Keratinocyte (primary cell): ENCODE measurements around the gene DENND4C. TPM values are rescaled to one million over a fixed set of nuclear protein-coding genes. Genes with fewer than 3 reads are reported as not detected.

Source experiments
- DNase-seq: peaks from one replicate; pipeline ENCODE4 v3.0.0-alpha.2; 2011; ENCODE audit warnings: low read depth, missing footprints, low spot score
- FAIRE-seq: peaks from 2 replicates; lab custom pipeline; 2011; peaks lifted over from hg19 to GRCh38; lab: Jason Lieb, UNC
- H2AFZ ChIP-seq: 2 replicates; pipeline ENCODE4 v1.6.0; 2012; ENCODE audit warnings: low read length, control low read depth, inconsistent platforms; ENCODE audit not compliant: control insufficient read depth
- H3K27ac ChIP-seq: 2 replicates; pipeline ENCODE4 v1.5.1; 2011; ENCODE audit warnings: low read length; ENCODE audit not compliant: control insufficient read depth, insufficient read depth
- H3K27me3 ChIP-seq: 3 replicates; pipeline ENCODE4 v1.6.0; 2011; ENCODE audit warnings: low read length; ENCODE audit not compliant: control insufficient read depth, insufficient read depth; ENCODE audit errors: extremely low read depth
- H3K36me3 ChIP-seq, 2 experiments: 2 replicates in 1 of 2; 3 replicates in 1 of 2; pipeline ENCODE4 v1.5.1; 2011; ENCODE audit warnings: low read length in 2 of 2, mild to moderate bottlenecking in 1 of 2; ENCODE audit not compliant: control insufficient read depth in 2 of 2, insufficient read depth in 2 of 2; ENCODE audit errors: extremely low read depth in 1 of 2
- H3K4me1 ChIP-seq: 3 replicates; pipeline ENCODE4 v1.5.1; 2011; ENCODE audit warnings: low read length; ENCODE audit not compliant: control insufficient read depth, insufficient read depth; ENCODE audit errors: extremely low read depth
- H3K4me2 ChIP-seq: 3 replicates; pipeline ENCODE4 v1.6.0; 2011; ENCODE audit warnings: low read depth, low read length; ENCODE audit not compliant: control insufficient read depth, insufficient read depth; ENCODE audit errors: extremely low read depth
- H3K4me3 ChIP-seq, 3 experiments: fragments of 200-600 bp in 1 of 3; sonication (generic) in 1 of 3; 2 replicates in 2 of 3; 3 replicates in 1 of 3; pipeline ENCODE4 v1.5.1; 2011 to 2016; ENCODE audit warnings: low read length in 3 of 3, mild to moderate bottlenecking in 3 of 3, control low read depth in 2 of 3, inconsistent platforms in 1 of 3, low read depth in 1 of 3, mixed read lengths in 1 of 3, mixed run types in 1 of 3, moderate library complexity in 1 of 3; ENCODE audit not compliant: control insufficient read depth in 2 of 3, insufficient read depth in 2 of 3; ENCODE audit errors: extremely low read depth in 1 of 3
- H3K79me2 ChIP-seq: 2 replicates; pipeline ENCODE4 v1.6.0; 2012; ENCODE audit warnings: low read length; ENCODE audit not compliant: control insufficient read depth, insufficient read depth
- H3K9ac ChIP-seq: 3 replicates; pipeline ENCODE4 v1.6.0; 2011; ENCODE audit warnings: low read length; ENCODE audit not compliant: control insufficient read depth, insufficient read depth; ENCODE audit errors: extremely low read depth
- H3K9me1 ChIP-seq: 3 replicates; pipeline ENCODE4 v1.6.0; 2011; ENCODE audit warnings: low read length; ENCODE audit not compliant: control insufficient read depth, insufficient read depth; ENCODE audit errors: extremely low read depth
- H3K9me3 ChIP-seq: 2 replicates; pipeline ENCODE4 v1.5.1; 2012; ENCODE audit warnings: low read depth, low read length; ENCODE audit not compliant: control insufficient read depth
- H4K20me1 ChIP-seq: 3 replicates; pipeline ENCODE4 v1.6.0; 2011; ENCODE audit warnings: low read length; ENCODE audit not compliant: control insufficient read depth, insufficient read depth; ENCODE audit errors: extremely low read depth
- CTCF ChIP-seq, 3 experiments: IDR thresholded peaks in 1 of 3; conservative IDR thresholded peaks in 1 of 3; optimal IDR thresholded peaks in 1 of 3; 2 replicates in 2 of 3; 3 replicates in 1 of 3; pipeline versions ENCODE3 to v1.5.1; 2011; ENCODE audit warnings: low read length in 3 of 3, mild to moderate bottlenecking in 3 of 3, moderate library complexity in 2 of 3, control low read depth in 1 of 3, inconsistent platforms in 1 of 3; ENCODE audit not compliant: insufficient read depth in 2 of 3; ENCODE audit errors: extremely low read depth in 1 of 3
- EZH2 ChIP-seq: IDR thresholded peaks from one replicate; pipeline ENCODE4 v1.6.1; 2012; ENCODE audit warnings: inconsistent platforms, mild to moderate bottlenecking, low read length, moderate library complexity
- dilution Hi-C: fragments of 300-500 bp; cut with MboI; formaldehyde crosslinking; loops from one replicate; pipeline ENCODE4 v1.7.0; 2020; ENCODE audit warnings: low sequenced_read_pairs; ENCODE audit not compliant: extremely low pct_ligation_motif_present
- polyA plus RNA-seq, 5 experiments: library from polyadenylated mRNA; depleted of rRNA in 3 of 5; stranded (reverse) in 3 of 5; stranded (forward) in 1 of 5; unstranded in 1 of 5; fragments of >200 nt; gene quantifications; 1 replicate in 1 of 5; 2 replicates in 3 of 5; 3 replicates in 1 of 5; pipeline versions ENCODE4 v1.2.1 to v1.2.3, GENCODE V29; 2011 to 2012; ENCODE audit warnings: missing spikeins in 2 of 5, low read depth in 1 of 5, low replicate concordance in 1 of 5

The DENND4C gene
- polyA plus RNA-seq, 1 donor (not counting 4 experiments of a cell fraction or from before 2014, with no cell fraction given), result 25.6 TPM

GRCh38 chr9:19181561-19181960 lies 48.9 kb upstream of the DENND4C start:
- Histone ChIP-seq H3K27ac (no peak overlapping the region), H3K4me3 (no peak overlapping the region), H3K9me1 (no peaks in the 10 kb centered on the region), H3K4me1 (peaks cover 14% of the 10 kb centered on the region), H3K9ac (no peak overlapping the region), H3K4me2 (no peak overlapping the region), H3K9me3 (no peaks in the 10 kb centered on the region), H3K36me3 (no peaks in the 10 kb centered on the region), H3K79me2 (no peaks in the 10 kb centered on the region), H3K27me3 (no peaks in the 10 kb centered on the region), H2AFZ (no peak overlapping the region), H4K20me1 (no peaks in the 10 kb centered on the region)
- FAIRE-seq, result no peak
- no peak for DNase-seq
- dilution Hi-C loops, result no loop called here
- TF ChIP-seq CTCF (optimal IDR thresholded peaks at IDR 0.05 in 1 of 3, IDR thresholded peaks at IDR 0.05 in 1 of 3, conservative IDR thresholded peaks at IDR 0.05 in 1 of 3; ENCODE audit: extremely low read depth in 1 of 3, insufficient read depth in 2 of 3, low read length in 3 of 3) (no peak), EZH2 (no peak)

- Histone ChIP-seq H3K4me2 (peak overlapping the region; percentile 39), H3K4me3 (no peak overlapping the region), H3K36me3 (no peaks in the 10 kb centered on the region), H3K27me3 (no peaks in the 10 kb centered on the region), H3K27ac (peak overlapping the region; percentile 90), H3K9ac (peak overlapping the region; percentile 48), H3K4me1 (peaks cover 14% of the 10 kb centered on the region), H3K79me2 (no peaks in the 10 kb centered on the region), H4K20me1 (no peaks in the 10 kb centered on the region), H3K9me1 (no peaks in the 10 kb centered on the region), H2AFZ (peak overlapping the region; percentile 52), H3K9me3 (no peaks in the 10 kb centered on the region)
- FAIRE-seq, result peak; percentile 46
- DNase-seq, result no peak
- dilution Hi-C loops, result no loop called here
- TF ChIP-seq EZH2, result no peak
- TF ChIP-seq CTCF (optimal IDR thresholded peaks at IDR 0.05 in 1 of 3, IDR thresholded peaks at IDR 0.05 in 1 of 3, conservative IDR thresholded peaks at IDR 0.05 in 1 of 3; ENCODE audit: extremely low read depth in 1 of 3, insufficient read depth in 2 of 3, low read length in 3 of 3), result no peak
These were observed 46.2 kb upstream of the DENND4C start for GRCh38 chr9:19184144-19184917.
